Neural progenitor cell (in vitro differentiated cells): Measurements from ENCODE around the gene STRN3. TPM values are rescaled to one million over a fixed set of nuclear protein-coding genes. Genes with fewer than 3 reads are reported as not detected.

ENCODE experiments used
- DNase-seq: peaks from one replicate; pipeline ENCODE4 v3.0.0-alpha.2; 2016; ENCODE audit warnings: low spot score
- H2AFZ ChIP-seq: fragments of 200-600 bp; sonication (generic); replicated peaks from 2 replicates; pipeline ENCODE4 v1.6.1; 2016; ENCODE audit warnings: antibody characterized with exemption
- H3F3A ChIP-seq: fragments of 200-600 bp; sonication (generic); 2 replicates; pipeline ENCODE4 v1.6.1; 2016; ENCODE audit warnings: antibody characterized with exemption, low read depth
- H3K27ac ChIP-seq: fragments of 200-600 bp; sonication (generic); 2 replicates; pipeline ENCODE4 v1.5.1; 2016; ENCODE audit warnings: mild to moderate bottlenecking
- H3K27me3 ChIP-seq: fragments of 200-600 bp; sonication (generic); 2 replicates; pipeline ENCODE4 v1.6.1; 2016; ENCODE audit warnings: mild to moderate bottlenecking, moderate library complexity
- H3K36me3 ChIP-seq: fragments of 200-600 bp; sonication (generic); 2 replicates; pipeline ENCODE4 v1.5.1; 2016
- H3K4me1 ChIP-seq: fragments of 200-600 bp; sonication (generic); 2 replicates; pipeline ENCODE4 v1.6.1; 2016; ENCODE audit warnings: mixed run types
- H3K4me2 ChIP-seq: fragments of 200-600 bp; sonication (generic); 2 replicates; pipeline ENCODE4 v1.6.1; 2016
- H3K4me3 ChIP-seq: fragments of 200-600 bp; sonication (generic); 2 replicates; pipeline ENCODE4 v1.5.1; 2016
- H3K79me2 ChIP-seq: fragments of 200-600 bp; sonication (generic); 2 replicates; pipeline ENCODE4 v1.6.1; 2016; ENCODE audit warnings: low read depth
- H3K9ac ChIP-seq: fragments of 200-600 bp; sonication (generic); 2 replicates; pipeline ENCODE4 v1.6.1; 2016
- H3K9me3 ChIP-seq: fragments of 200-600 bp; sonication (generic); 2 replicates; pipeline ENCODE4 v1.5.1; 2016; ENCODE audit warnings: low read depth
- H4K20me1 ChIP-seq: fragments of 200-600 bp; sonication (generic); 2 replicates; pipeline ENCODE4 v1.6.1; 2016; ENCODE audit warnings: low read depth
- H3K27ac Mint-ChIP-seq: 3 replicates; pipeline ENCODE4 v1.8.0; 2021; ENCODE audit warnings: mixed read lengths
- H3K27me3 Mint-ChIP-seq: 2 replicates; pipeline ENCODE4 v1.8.0; 2022; ENCODE audit warnings: low read depth, mild to moderate bottlenecking, inconsistent platforms, moderate library complexity, mixed read lengths; ENCODE audit not compliant: insufficient read depth
- H3K36me3 Mint-ChIP-seq: 3 replicates; pipeline ENCODE4 v1.8.0; 2021; ENCODE audit warnings: mixed read lengths
- H3K4me1 Mint-ChIP-seq: 3 replicates; pipeline ENCODE4 v1.8.0; 2021; ENCODE audit warnings: mixed read lengths
- H3K4me3 Mint-ChIP-seq: 3 replicates; pipeline ENCODE4 v1.8.0; 2021; ENCODE audit warnings: mild to moderate bottlenecking, moderate library complexity, mixed read lengths
- H3K9me3 Mint-ChIP-seq: 3 replicates; pipeline ENCODE4 v1.8.0; 2020; ENCODE audit warnings: mixed read lengths
- EZH2 ChIP-seq: fragments of 200-600 bp; sonication (generic); IDR thresholded peaks from 2 replicates; pipeline ENCODE4 v1.6.1; 2017; ENCODE audit warnings: antibody characterized with exemption, mild to moderate bottlenecking, moderate library complexity
- EZH2phosphoT487 ChIP-seq: fragments of 200-600 bp; sonication (generic); IDR thresholded peaks from 2 replicates; pipeline ENCODE4 v1.6.1; 2017; ENCODE audit warnings: antibody characterized with exemption
- total RNA-seq: library from RNA; depleted of rRNA; stranded (reverse); fragments of >200 nt; gene quantifications from 2 replicates; pipeline ENCODE4 v1.2.3, GENCODE V29; 2015; ENCODE audit warnings: low replicate concordance
- TF ChIP-seq, protein P1 (sequence below): fragments of 200-600 bp; sonication (generic); IDR thresholded peaks from 2 replicates; pipeline ENCODE4 v1.5.1; 2017; ENCODE audit warnings: antibody characterized with exemption, mild to moderate bottlenecking

STRN3 gene
- total RNA-seq, 1 donor from 2014 or later: 104 TPM

DNA sequence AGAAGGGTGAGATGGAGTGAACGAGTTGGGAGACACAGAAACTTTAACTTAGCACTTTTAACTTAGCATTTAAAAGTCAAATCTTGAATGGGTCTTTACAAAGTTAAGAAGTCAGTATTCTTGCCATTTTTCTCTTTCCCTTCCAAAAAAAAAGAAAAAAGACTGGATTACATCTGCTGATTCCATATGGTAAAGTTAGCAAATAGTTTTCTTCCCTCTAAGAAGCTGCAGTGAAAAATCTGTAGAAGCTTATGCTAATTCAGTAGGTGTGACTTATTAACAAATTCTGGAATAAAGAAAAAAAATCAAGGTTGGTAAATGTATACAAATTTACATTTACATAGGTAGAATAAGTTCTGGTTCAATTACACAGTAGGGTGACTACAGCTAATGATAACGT, 100.9 kb downstream of the STRN3 start:
- DNase-seq: no peak
- Mint-ChIP-seq H3K4me1 (peaks cover 6% of the 10 kb centered on the region), H3K4me3 (no peak overlapping the region), H3K27ac (no peak overlapping the region), H3K9me3 (no peaks in the 10 kb centered on the region), H3K36me3 (peaks cover 7% of the 10 kb centered on the region), H3K27me3 (no peaks in the 10 kb centered on the region)
- H3K4me2 ChIP-seq: no peak overlapping the region
- no peak overlapping the region for H3K27ac ChIP-seq
- no peak overlapping the region for H2AFZ ChIP-seq
- peaks cover 12% of the 10 kb centered on the region for H3F3A ChIP-seq
- no peaks in the 10 kb centered on the region for H3K36me3 ChIP-seq
- no peak overlapping the region for H3K9ac ChIP-seq
- no peak overlapping the region for H3K4me3 ChIP-seq
- no peaks in the 10 kb centered on the region for H3K4me1 ChIP-seq
- TF ChIP-seq EZH2phosphoT487: no peak
- H3K79me2 ChIP-seq: peaks cover 6% of the 10 kb centered on the region
- H3K9me3 ChIP-seq: no peaks in the 10 kb centered on the region
- H4K20me1 ChIP-seq: peaks cover 4% of the 10 kb centered on the region
- H3K27me3 ChIP-seq: no peaks in the 10 kb centered on the region

GRCh38 chr14:30921788-30922187, 104.4 kb downstream of the STRN3 start:
- no peak overlapping the region for H2AFZ ChIP-seq
- no peak for DNase-seq
- H3F3A ChIP-seq: peaks cover 18% of the 10 kb centered on the region
- H3K4me3 ChIP-seq: no peak overlapping the region
- TF ChIP-seq, protein P1, sequence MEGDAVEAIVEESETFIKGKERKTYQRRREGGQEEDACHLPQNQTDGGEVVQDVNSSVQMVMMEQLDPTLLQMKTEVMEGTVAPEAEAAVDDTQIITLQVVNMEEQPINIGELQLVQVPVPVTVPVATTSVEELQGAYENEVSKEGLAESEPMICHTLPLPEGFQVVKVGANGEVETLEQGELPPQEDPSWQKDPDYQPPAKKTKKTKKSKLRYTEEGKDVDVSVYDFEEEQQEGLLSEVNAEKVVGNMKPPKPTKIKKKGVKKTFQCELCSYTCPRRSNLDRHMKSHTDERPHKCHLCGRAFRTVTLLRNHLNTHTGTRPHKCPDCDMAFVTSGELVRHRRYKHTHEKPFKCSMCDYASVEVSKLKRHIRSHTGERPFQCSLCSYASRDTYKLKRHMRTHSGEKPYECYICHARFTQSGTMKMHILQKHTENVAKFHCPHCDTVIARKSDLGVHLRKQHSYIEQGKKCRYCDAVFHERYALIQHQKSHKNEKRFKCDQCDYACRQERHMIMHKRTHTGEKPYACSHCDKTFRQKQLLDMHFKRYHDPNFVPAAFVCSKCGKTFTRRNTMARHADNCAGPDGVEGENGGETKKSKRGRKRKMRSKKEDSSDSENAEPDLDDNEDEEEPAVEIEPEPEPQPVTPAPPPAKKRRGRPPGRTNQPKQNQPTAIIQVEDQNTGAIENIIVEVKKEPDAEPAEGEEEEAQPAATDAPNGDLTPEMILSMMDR: no peak
- TF ChIP-seq EZH2 (no peak), EZH2phosphoT487 (no peak)
- H3K79me2 ChIP-seq: peaks cover 5% of the 10 kb centered on the region
- Mint-ChIP-seq H3K27me3 (no peaks in the 10 kb centered on the region), H3K36me3 (peaks cover 17% of the 10 kb centered on the region), H3K9me3 (no peaks in the 10 kb centered on the region), H3K27ac (no peak overlapping the region), H3K4me3 (no peak overlapping the region), H3K4me1 (no peaks in the 10 kb centered on the region)
- peaks cover 6% of the 10 kb centered on the region for H3K36me3 ChIP-seq
- no peaks in the 10 kb centered on the region for H3K27me3 ChIP-seq
- no peak overlapping the region for H3K9ac ChIP-seq
- H3K4me1 ChIP-seq: no peaks in the 10 kb centered on the region
- H3K9me3 ChIP-seq: no peaks in the 10 kb centered on the region
- no peaks in the 10 kb centered on the region for H4K20me1 ChIP-seq
- no peak overlapping the region for H3K4me2 ChIP-seq
- H3K27ac ChIP-seq: no peak overlapping the region

DNA sequence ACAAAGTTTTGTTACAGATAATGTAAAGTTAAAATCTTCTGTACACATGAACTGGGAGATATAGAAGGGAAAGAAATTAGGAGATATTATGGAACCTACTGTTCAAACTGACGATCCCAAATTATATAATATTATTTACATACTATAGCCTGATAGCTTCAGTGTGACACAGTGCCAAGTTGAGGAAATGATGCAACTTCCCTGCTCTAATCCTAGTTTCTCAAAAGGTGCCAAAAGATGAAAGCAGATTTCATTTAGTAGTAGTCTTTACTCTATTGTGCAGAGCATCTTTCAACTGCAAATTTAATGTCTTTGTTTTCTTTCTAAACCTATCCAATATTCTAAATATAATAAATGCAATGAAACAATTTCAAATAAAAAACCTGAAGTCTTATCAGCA, 104.9 kb downstream of the STRN3 start:
- H3K27me3 Mint-ChIP-seq: no peaks in the 10 kb centered on the region
- peaks cover 5% of the 10 kb centered on the region for H3K79me2 ChIP-seq
- no peak for DNase-seq
- no peak overlapping the region for H3K4me3 Mint-ChIP-seq
- no peaks in the 10 kb centered on the region for H3K4me1 Mint-ChIP-seq
- TF ChIP-seq EZH2phosphoT487: no peak
- TF ChIP-seq, protein P1: no peak
- no peak for TF ChIP-seq EZH2
- H3K4me2 ChIP-seq: no peak overlapping the region
- no peak overlapping the region for H3K27ac Mint-ChIP-seq
- H3K27me3 ChIP-seq: no peaks in the 10 kb centered on the region
- H4K20me1 ChIP-seq: no peaks in the 10 kb centered on the region
- H3K36me3 ChIP-seq: peaks cover 6% of the 10 kb centered on the region
- no peaks in the 10 kb centered on the region for H3K4me1 ChIP-seq
- H3K9me3 Mint-ChIP-seq: no peaks in the 10 kb centered on the region
- H3F3A ChIP-seq: peaks cover 19% of the 10 kb centered on the region
- no peak overlapping the region for H2AFZ ChIP-seq
- H3K9me3 ChIP-seq: no peaks in the 10 kb centered on the region
- H3K9ac ChIP-seq: no peak overlapping the region
- peaks cover 18% of the 10 kb centered on the region for H3K36me3 Mint-ChIP-seq
- H3K4me3 ChIP-seq: no peak overlapping the region
- no peak overlapping the region for H3K27ac ChIP-seq

- Mint-ChIP-seq H3K4me1 (no peaks in the 10 kb centered on the region), H3K9me3 (no peaks in the 10 kb centered on the region), H3K27me3 (no peaks in the 10 kb centered on the region), H3K27ac (no peak overlapping the region), H3K36me3 (peaks cover 16% of the 10 kb centered on the region), H3K4me3 (no peak overlapping the region)
- H3F3A ChIP-seq: peaks cover 8% of the 10 kb centered on the region
- H3K36me3 ChIP-seq: peaks cover 14% of the 10 kb centered on the region
- H4K20me1 ChIP-seq: no peaks in the 10 kb centered on the region
- no peak overlapping the region for H3K4me2 ChIP-seq
- no peak overlapping the region for H3K9ac ChIP-seq
- no peaks in the 10 kb centered on the region for H3K9me3 ChIP-seq
- peaks cover 5% of the 10 kb centered on the region for H3K79me2 ChIP-seq
- no peaks in the 10 kb centered on the region for H3K4me1 ChIP-seq
- no peak for DNase-seq
- no peak overlapping the region for H3K27ac ChIP-seq
- no peak overlapping the region for H2AFZ ChIP-seq
- no peak overlapping the region for H3K4me3 ChIP-seq
- TF ChIP-seq, protein P1: no peak
- no peak for TF ChIP-seq EZH2phosphoT487
- no peak for TF ChIP-seq EZH2
- no peaks in the 10 kb centered on the region for H3K27me3 ChIP-seq
Observed at GRCh38 chr14:30915596-30915995, 110.6 kb downstream of the STRN3 start.
